SK-N-SH (cell line): ENCODE measurements around the gene C1QL2.

Experiments used
- CTCF ChIP-seq: fragments of 200-600 bp; sonication (generic); IDR thresholded peaks from 2 replicates; pipeline ENCODE4 v1.6.1; 2017; ENCODE audit warnings: antibody characterized with exemption, mild to moderate bottlenecking, moderate library complexity
- EZH2phosphoT487 ChIP-seq: fragments of 200-600 bp; sonication (generic); IDR thresholded peaks from 2 replicates; pipeline ENCODE4 v1.6.1; 2017; ENCODE audit warnings: low read depth, mixed run types, mild to moderate bottlenecking, antibody characterized with exemption, moderate library complexity, borderline replicate concordance

GRCh38 chr2:119177838-119178190 lies 19.3 kb upstream of the C1QL2 start:
- no peak for TF ChIP-seq CTCF
- no peak for TF ChIP-seq EZH2phosphoT487
